GM23248 (cell line): Measurements from ENCODE around the gene NTNG1.

ENCODE experiments used
- EZH2 ChIP-seq: fragments of 200-600 bp; sonication (generic); IDR thresholded peaks from 2 replicates; pipeline ENCODE4 v1.6.1; 2018; ENCODE audit warnings: antibody characterized with exemption, mild to moderate bottlenecking; ENCODE audit not compliant: insufficient read depth, poor library complexity, severe bottlenecking
- EZH2phosphoT487 ChIP-seq: fragments of 200-600 bp; sonication (generic); IDR thresholded peaks from 2 replicates; pipeline ENCODE4 v1.6.1; 2018; ENCODE audit warnings: antibody characterized with exemption, moderate library complexity, mild to moderate bottlenecking, low read depth; ENCODE audit not compliant: insufficient read depth

- TF ChIP-seq EZH2phosphoT487 (no peak), EZH2 (no peak)
These were observed 88.9 kb downstream of the NTNG1 start for GRCh38 chr1:107229711-107230110.
